Fibroblast of skin of right quadriceps (primary cell): ENCODE data around the gene TCF15.
A peak's percentile ranks its signal among the peaks of the same experiment; 100 is the strongest.

Experiments
- DNase-seq: peaks from one replicate; pipeline ENCODE4 v3.0.0-alpha.2; 2013

Gene TCF15, protein sequence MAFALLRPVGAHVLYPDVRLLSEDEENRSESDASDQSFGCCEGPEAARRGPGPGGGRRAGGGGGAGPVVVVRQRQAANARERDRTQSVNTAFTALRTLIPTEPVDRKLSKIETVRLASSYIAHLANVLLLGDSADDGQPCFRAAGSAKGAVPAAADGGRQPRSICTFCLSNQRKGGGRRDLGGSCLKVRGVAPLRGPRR

DNA sequence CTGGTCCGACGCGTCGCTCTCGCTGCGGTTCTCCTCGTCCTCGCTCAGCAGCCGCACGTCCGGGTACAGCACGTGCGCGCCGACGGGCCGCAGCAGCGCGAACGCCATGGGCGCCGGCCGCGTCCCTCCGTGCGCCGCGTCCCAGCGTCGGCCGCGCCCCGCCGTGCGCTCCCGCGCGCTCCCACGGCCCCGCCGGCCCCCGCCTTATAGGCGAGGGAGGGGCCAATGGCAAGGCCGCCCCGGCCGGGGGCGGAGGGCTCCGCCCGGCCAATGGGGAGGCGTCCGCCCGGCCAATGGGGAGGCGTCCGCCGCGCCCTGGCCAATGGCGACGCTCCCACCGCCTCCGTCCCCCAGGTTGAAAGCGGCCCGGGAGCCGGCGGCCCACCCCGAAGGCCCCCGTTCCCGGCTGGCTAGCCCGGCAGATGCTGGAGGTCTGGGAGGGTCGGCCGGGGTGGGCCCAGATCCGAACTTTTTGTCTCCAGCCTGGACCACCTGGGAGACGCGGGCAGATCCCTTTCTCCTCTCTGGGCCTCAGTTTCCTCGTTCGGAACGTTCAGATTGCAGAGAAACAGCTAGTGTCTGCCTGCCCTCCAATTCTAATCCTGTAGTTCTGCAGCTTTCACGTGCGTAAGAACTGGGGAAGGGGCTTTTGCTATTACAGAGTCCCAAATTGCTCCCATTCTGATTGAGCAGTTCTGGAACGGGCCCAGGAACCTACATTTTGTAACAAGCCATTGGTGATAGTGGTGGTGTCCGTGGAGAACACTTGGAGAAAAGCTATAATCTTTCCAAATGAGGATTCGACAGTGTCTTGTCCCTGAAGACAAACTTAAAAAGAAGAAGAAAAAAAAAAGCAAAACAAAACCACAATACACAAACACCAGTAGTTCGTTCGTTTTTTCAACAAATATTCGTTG is at the start of gene TCF15:
Gene TCF15 (minus strand): TSS at position 180 of the 917 bp plus-strand sequence. CDS start 72 bp downstream, at position 108.
- DNase-seq, result peak; percentile 24

DNA sequence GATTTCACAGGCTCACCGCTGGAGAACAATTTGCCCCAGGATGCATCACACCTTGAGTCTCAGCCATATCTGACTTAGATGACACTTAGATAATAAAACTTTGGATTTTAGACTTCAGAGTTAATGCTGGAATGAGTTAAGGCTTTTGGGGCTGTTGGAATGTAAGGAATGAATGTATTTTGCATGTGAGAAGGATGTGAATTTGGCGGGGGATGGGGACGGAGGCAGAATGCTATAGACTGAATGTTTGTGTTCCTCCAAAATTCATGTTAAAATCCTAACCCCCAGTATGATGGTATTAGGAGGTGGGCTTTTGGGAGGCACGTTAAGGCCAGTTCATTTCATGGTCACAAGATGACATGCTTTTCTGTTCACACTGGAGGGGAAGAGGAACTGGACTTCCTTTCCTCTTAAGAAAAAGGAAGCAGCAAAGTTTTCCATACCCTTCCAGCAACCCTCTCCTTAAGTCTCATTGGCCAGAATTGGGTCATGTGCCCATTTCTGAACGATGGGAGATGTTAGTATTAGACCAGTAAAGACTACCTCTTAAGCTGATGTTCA is 48.7 kb upstream of the TCF15 start:
- DNase-seq, result peak; percentile 51

DNA sequence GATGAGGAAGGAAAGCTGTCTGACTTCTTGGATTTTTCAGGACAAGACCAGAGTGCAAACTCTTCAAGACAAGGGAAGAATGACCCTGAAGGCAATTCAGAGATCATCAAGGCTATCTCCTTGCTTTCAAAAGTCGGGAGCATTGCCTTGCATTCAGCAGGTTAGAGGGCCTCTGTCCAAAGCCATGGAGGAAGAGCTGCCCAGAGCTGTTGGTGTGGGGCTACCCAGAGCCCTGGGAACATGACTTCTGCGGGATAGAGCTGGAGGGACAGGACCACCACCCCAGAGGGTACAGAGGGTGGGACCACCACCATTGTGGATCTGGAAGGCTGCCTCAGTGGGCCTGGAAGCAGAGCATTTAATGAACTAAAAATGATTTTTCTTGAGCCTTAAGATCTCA is 48.1 kb upstream of the TCF15 start:
- DNase-seq, result no peak

DNA sequence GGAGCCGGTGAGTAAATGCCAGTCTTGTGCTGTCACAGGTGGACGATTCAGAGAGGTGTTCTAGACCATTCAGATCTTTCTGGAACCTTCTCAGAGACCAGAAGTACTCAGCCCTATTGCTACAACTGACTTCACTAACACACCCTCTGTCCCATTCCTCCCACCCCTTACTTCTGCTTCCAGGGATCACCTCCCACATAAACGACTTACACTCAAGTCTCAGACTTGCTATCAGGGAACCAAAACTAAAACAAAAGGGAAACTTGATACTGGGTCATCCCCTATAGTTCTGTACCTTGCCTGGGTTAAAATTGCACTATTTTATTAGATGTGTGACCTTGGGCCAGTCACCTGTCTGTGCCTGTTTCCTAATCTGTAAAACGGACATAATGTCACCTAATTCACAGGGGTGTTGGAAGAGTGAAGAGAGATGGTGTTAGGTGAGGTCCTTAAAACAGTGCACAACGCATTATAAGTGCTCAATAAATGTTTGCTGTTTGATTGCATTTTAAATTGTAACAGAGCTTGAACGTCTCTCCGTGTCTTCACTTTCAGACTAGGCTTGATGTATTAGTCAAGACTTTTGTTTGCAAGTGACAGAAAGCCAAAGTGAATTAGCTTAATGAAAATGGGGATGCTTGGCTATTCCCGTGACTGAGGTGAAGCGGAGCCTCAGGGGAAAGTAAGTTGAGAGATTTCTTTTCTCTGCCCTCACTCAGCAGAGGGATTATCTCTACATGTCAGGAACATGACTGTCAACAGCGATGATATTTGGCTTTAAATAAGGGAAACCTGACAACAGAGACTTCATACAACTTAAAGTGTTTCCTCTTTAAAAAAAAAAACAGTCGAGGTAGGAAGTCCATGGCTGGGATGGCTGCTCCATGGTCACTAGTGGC is 45.9 kb upstream of the TCF15 start:
- no peak for DNase-seq

DNA sequence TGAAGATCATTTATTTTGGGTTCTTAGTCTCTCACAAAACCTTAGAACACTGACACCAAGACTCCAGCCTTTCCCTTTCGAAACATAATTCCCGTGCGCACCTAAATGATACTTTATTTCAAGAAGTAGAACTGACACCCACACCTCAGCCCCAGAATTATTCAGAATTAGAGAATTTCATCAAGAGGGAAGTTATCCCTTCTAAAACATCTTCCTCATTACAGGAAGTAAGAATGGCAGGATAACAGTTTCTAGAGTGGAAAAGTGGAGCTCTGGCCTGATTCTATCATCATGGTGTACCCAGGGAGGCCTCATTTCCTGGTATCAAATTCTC is 44.3 kb upstream of the TCF15 start:
- no peak for DNase-seq

DNA sequence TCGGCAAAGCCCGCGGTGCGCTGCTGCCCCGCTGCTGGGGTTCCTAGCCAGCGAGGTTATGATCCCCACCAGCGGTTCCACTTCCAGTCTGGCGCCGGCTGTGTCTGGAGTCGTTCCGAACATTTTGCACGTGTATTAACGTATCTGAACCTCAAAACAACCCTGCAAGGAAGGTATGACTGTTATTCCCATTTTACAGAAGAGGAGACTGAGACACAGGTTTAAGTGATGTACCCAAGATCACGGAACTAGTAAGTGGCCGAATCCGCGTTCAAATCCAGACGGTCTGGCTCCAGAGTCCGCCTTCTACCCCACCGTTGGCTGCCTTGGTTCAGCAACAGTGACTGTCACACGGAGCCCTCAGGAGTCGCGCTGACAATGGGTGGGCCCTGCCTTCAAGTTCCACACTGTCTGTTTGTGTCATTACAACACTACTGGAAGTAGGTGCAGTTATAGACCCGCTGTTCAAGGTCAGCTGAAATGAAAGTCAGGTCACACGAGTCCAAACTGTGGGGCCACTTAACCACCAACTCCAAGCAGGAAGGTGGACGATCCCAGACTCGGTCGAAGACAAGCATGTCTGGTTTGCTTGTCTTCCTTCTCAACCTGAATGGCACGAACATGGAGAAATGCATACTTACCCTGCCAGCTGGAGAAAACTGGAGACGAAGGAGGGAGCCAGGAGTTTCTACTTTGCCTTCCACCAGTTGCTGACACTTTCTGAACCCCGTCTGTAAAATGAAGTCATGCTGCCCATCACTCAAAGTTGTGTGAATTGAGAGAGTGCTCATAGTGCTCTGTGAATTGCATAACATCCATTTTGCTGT is 43.7 kb upstream of the TCF15 start:
- no peak for DNase-seq

DNA sequence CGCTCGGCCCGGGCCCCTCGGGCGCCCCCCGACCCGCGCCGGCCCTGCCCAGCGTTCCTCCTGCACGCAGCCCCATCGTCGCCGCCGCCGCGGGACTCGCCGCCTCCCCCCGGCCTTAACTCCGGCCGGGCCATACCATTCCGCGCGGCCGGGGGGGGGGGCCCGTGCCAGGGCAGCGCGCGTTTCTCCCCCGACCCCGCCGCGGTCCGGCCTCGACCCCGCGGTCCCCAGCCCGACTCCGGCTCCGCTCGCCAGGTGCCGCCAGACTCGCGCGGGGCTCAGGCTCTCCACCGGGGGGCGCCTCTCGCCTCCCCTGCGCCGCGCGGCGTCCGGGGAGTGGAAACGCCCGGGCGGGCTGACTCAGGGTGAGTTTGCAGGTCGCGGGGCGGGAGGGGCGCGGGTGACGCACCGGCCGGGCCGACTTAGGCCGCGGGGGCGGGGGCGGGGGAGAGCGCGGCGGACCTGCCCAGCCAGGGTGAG is 43.0 kb upstream of the TCF15 start, which contains the start of gene SRXN1:
Gene SRXN1 (minus strand): TSS at position 91 of the 480 bp plus-strand sequence. CDS start 15 bp downstream, at position 76.
- DNase-seq, result peak; percentile 90

DNA sequence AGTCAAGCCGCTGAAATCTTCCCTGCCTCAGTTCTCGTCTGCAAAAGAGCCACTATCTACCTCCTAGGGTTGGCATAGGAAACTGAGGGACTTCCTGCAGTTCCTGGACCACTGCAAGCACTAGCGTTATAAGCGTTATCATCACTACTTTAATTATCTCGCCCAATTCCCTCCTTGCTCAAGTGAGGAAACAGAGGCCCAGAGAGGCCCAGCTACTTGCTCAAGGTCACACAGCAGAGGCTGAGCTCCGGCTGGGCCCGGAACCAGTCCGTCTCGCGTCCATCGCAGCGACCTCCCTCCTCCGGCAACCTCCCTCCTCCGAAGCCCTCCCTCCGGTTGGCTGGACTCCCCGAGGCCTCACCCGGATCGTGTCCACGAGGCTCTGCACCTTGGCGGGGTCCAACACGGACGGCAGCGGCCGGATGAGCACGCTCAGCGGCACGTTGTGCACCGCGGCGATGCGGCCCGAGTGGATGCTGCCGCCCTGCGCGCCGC is 42.6 kb upstream of the TCF15 start:
- DNase-seq, result peak; percentile 17

DNA sequence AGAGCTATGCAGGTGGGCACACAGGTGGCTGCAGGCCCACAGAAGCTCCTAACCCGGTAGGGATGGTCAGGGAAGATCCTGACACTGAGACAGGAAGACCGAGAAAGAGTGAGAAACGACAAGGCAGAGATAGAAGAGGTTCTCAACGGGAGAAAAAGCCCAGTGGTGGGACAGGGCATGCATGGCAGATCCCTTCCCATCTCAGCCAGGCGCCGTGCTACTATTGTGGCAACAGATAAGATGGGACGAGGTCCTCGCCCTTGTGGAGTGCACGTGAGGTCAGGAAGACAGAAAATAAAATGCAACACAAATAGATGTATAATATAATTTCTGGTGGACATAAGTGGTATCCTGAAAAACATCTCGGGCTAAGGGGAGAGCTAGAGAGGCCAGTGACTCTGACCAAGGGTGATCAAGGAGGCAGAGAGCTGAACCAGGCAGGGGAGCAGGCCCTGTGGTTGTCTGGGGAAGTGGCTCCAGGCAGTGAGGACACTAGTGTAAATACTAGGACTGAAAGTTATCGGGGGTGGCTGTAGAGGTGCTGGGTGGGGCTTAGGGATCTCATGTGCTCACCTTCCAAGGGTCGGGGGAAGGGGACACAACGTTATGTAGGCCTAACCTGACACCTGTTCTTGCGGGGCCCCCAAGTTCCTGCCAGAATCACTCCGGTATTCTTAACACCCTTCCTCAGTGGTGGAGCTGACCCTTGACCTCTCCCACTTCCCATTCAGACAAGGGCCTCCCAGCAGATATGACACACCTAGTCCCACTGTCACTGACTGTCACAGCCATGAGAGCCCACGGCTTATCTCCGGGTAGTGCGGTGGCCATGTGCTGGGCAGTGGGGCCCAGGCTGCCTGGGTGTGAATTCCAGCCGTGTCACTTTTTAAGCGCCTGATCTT is 41.9 kb upstream of the TCF15 start:
- DNase-seq, result no peak

DNA sequence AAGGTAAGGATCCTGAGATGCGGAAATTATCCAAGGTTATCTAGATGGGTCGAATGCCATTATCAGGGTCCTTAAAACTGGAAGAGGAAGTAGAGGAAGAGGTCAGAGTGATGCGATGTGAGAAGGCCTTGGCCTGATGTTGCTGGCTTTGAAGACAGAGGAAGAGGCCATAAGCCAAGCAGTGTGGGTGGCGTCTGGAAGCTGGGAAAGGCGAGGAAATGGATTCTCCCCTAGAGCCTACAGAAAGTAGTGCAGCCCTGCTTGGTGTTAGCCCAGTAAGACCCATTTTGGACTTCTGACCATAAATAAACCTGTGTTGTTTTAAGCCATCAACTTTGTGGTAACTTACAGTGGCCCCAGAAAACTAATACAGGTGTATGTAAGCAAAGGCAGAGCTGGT is 40.8 kb upstream of the TCF15 start:
- no peak for DNase-seq

DNA sequence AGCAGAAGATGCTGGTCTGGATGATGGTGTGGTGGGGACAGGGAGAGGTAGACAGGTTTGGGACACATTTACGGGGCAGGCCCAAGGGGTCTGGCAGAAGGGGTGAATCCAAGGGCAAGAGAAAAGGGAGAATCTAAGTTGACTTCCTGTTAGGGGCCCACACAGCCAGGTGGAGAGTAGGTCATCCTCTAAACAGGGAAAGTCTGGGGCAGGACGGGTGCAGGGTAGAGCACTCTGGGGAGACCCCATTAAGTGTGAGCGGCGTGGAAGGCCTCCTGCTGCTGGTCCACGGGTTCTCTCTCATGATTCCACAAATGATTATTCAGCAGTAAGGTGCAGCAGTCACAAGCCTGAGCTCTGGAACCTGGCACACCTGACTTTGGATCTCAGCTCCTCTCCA is 40.2 kb upstream of the TCF15 start:
- DNase-seq, result no peak

DNA sequence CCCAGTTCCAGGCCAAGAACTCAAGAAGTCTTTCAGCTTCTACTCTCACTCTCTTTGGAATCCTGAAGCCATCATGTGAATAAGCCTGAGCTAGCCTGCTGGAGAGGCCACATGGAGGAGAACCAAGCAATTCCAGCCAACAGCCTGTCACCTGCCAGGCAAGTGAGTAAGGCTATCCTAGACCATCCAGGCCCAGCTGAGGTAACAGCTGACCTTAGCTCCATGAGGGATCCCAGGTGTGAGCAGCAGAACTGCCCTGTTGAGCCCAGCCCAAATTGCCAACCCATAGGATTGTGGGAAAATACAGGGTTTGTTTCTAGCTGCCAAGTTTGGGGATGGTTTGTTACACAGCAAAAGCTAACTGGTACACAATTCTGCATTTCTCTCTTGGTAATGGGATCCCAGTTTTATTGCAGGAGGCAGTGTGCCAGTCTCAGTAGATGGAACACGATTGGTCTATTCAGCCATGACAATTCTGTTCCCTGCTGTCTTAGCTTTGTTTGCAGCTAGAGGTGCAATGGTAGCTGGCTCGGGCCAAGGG is 37.4 kb upstream of the TCF15 start:
- no peak for DNase-seq

DNA sequence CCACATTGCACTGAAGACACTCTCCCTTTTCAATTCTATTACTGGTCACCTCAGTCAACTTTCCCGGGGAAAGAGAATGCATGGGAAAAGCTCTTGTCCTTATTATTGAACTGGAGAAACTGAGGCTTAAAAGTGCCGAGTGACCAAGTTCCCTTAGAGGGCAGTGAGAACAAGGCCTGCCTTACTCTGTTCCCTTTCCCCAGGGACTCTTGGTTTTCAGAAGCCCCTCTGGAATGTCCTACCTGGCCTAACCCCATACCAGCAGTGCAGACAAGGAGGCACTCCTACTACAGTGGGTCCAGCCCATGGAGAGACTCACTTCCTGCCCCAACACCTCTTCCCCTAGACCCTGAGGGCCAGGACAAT is 36.7 kb upstream of the TCF15 start:
- DNase-seq, result no peak

DNA sequence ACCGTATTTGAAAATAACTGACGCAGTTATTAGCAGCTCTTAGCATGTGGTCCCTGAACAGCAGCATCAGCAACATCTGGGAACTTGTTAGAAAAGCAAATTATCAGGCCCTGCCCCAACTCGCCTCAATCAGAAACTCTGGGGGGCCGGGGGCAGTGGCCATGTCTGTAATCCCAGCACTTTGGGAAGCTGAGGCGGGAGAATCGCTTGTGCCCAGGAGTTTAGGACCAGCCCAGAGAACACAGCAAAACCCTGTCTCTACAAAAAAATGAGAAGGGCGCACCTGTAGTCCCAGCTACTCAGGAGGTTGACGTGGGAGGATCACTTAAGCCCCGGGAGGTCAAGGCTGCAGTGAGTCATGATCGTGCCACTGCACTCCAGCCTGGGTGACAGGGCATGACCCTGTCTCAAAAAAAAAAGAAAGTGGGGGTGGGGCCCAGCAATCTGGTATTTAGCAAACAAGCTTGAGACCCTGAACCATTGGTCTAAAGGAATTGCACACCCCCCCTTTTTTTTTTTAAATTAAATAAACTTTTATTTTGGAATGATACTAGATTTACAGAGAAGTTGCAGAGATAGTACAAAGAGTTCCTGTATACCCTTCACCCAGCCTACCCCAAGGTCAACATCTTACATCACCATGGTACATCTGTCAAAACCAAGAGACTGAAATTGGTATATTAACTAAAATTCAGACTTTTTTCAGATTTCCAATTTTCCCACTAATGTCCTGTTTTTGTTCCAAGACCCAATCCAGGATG is 36.2 kb upstream of the TCF15 start:
- no peak for DNase-seq

DNA sequence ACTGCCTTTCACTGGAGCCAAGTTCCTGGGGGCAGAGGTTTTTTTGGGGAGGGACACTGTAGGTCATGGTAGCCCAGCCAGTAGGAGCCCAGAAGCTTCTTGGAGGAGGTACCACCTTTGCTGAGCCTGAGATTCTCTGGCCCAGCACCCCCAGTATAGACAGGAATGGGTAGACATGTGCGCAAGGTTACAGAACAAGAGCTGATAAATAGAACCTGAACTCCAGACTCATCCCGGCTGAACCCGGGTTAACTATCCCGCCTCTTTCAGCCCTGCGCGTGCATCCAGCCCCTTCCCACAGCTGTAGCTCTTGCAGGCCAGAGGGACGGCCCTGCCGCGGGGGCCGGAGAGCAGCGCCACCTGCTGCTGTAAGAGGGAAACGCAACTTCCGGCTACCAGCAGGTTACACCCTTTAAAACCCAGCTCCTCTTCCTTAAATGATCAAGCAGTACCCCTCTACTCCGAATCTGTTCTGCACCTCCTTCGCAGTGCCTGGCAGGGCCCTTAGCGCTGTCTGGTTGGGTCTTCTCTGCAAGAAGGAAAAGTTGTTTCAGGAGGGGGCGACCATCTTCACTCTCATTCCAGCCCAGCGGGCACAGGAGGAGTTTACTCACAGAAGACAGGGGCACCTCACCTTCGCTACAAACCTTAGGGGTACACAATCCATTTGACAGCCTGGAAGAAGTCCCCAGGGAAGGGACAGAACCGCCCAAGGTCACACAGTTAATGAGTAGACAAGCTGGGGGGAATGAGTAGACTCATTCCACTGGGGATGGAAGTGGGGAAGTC is 35.4 kb upstream of the TCF15 start:
- peak; percentile 39 for DNase-seq

DNA sequence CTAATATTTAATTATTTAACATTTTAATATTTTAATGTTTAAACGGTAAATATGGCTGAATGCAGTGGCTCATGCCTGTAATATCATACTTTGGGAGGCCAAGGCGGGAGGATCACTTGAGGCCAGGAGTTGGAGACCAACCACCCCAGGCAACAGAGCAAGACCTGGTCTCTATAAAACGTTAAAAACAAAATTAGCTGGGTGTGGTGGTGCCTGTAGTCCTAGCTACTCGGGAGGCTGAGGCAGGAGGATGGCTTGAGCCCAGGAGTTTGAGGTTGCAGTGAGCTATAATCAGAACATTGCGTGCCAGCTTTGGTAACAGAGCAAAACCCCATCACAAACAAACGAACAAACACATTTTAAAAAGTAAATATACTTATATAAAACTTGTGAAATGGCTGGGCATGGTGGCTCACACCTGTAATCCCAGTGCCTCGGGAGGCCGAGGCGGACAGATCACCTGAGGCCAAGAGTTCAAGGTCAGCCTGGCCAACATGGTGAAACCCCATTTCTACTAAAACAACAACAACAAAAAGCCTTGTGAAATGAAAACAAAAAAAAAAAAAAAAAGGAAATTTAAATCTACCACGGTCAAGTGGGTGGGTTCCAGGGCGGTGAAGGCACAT is 34.7 kb upstream of the TCF15 start:
- DNase-seq, result no peak

DNA sequence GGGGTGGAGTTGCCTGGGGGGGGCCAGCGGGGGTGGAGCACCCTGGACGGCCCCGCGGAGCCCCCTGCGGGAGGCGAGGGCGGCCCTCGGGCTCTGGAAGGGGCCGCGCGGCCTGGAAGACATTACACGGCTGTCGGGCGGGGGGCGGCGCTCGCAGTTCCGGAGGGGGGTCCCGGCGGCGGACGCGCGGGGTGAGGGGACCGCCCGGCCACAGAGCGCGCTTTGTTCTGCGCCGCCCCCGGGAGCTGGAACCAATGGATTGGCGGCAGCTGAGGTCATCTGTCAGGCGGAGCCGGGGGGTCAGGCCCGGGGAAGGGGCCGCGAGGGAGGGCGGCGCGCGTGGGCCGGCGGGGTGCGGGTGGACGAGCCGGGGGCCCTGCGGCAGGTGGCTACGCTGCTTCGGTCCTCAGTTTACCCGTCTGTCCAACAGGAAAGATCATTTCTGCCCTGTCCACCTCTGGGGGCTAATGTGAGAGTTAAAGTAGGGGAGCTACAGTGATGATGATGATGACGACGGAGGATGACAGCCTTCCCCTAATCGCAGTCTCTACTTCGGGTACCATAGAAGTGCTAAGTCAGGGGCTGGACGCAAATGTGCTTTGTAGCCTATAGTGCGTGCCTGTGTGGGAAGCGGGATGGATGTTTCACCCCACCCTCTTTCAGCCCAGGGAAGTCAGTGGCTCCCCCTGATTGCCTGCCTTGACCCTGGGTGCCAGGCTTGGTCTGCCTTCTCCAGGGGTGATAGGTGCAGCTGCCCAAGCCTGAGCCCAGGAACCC is 32.5 kb upstream of the TCF15 start:
- no peak for DNase-seq
